Measurements from ENCODE around the gene CTBP2.

- TF ChIP-seq CTCF (IDR thresholded peaks at IDR 0.05) (no peak), EZH2phosphoT487 (IDR thresholded peaks at IDR 0.05) (no peak)
These were observed 150.0 kb downstream of the CTBP2 start for GRCh38 chr10:125010362-125010761.

Measured in neural progenitor cell (in vitro differentiated cells).